Measurements from ENCODE around the gene TNFSF10.

TNFSF10 gene

DNA sequence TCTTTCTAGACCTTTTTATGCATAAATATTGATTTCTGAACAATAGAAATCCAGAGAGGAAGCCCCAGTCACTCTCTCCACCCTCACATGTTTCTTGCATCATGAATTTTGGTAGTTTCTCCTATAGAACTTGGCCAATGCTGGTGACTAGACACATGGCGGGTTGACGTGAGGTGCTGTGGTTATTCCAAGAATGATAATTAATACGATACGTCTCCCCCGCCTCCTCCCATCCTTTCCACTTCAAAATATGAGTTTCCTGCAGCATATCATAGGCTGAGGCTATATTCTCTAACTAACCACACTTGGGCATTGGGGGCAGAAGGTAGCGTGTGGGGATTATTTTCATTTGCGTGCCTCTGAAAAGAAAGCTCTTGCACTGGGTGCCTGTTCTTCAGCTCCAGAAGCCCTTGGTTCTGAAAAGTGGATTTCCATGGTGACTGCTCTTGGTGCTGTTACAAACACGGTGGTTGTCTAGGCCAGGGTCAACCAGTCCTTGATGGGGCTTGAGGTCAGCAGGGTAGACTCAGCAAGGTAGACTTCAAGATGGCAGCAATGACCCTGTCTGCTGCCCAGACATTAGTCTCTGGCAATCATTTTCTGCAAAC is 5.3 kb downstream of the TNFSF10 start:
- no peak for DNase-seq (ENCODE audit: low read depth in 2 of 2)

DNA sequence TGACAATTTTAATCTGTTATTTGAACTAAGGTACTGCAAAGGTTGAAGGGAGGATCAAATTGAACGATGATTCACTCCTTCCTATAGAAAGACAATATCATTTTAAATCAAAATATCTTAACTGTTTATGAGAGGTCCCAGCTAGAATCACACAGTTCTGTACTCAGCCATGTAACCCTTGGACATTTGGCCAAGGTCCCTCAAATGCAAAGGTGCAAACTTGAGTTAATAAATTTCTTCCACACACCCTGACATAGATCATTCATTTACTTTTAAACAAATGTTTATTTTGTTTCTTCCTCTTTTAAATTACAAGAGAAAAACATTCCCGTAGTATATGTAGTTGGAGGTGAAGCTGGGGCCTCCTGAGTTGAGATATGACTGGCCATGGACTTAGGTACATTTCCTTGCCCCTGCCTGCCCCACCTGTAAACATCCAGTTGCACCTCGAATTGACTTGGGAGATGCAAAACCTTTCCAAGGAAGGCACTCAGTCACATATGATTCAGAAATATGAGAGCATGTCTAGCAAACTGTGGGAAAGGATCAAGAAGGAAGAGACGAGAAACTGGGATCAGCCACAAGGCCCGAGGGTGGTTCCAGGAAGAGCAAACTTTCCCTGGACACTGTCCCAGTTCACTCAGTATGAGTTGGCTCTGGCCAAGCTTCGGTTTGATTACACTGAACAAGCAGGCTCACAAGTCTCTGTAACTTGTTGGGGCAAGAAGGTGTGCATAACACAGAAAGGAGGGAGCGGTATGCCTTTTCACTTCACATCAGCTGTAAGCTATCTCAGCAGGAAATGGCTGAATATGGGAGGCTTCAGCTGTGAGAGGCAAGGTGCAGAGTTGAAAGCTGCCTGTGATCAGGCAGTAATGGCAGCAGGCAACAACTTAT is 6.7 kb downstream of the TNFSF10 start:
- no peak for DNase-seq (ENCODE audit: low read depth in 2 of 2)

DNA sequence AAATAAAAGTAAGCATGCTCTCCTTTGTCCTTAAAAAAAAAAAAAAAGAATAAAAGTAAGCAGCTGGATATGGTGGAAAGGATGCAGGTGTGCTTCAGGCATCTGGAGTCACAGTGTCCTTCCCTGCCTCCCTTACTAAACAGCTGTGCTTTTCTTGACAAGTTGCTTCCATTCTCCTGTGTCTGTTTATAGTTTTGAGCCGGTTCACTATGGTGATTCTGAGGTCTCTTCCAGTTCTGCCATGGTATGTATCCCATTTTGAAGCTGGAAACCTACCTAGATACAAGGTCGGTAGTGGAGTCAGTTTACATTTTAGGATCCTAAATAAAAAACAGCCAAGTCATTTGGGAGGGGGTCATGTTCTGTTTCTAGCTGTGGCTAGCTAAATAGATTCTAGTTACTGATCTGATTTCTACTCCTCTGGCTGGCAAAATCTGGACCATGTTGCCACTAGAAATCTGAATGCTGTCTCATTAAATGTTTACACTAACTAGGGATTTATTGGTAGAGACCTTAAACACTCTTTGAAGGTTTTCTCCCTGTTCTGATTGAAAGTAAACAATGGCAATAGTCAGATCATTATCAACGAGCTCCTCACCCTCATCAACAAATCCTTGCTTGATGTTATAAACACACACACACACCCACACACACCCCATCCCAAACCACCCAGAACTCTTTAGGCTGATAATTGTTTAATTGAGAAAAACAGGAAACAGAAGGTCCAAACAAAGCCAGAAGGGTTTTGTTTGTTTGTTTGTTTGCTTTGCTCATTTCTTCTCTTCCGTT is 7.9 kb downstream of the TNFSF10 start:
- no peak for DNase-seq (ENCODE audit: low read depth in 2 of 2)

DNA sequence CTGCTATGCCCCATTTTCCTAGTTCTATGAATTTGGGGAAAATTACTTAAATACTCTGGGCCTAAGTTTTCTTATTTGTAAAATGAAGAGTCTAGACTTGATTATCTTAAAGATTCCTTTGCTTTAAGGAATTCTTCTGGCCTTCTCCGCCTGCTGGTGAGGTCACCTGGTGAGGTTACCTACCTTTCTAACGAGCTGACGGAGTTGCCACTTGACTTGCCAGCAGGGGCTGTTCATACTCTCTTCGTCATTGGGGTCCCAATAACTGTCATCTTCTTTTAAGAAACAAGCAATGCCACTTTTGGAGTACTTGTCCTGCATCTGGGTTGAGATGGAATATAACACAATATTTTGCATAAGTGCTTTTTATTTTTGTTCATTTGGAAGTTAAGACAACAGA is 8.6 kb downstream of the TNFSF10 start:
- no peak for DNase-seq (ENCODE audit: low read depth in 2 of 2)

DNA sequence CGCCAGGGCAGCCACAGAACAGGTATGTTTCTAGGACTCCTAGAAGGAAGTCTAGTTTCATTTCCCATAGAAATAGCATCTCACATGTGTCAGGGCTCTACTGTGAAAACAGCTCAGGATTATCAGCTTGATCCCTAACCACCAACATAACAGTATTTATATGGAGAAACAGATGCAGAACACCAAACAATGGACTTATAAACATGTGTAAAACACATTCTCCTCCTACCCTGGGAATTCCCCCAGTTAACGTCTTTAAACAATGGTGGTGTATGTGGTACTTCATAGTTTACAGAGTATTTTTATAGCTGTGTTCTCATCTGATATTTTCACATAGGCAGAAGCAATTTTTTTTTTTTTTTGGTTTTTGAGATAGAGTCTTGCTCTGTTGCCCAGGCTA is 9.7 kb downstream of the TNFSF10 start:
- DNase-seq (ENCODE audit: low read depth in 2 of 2): no peak

DNA sequence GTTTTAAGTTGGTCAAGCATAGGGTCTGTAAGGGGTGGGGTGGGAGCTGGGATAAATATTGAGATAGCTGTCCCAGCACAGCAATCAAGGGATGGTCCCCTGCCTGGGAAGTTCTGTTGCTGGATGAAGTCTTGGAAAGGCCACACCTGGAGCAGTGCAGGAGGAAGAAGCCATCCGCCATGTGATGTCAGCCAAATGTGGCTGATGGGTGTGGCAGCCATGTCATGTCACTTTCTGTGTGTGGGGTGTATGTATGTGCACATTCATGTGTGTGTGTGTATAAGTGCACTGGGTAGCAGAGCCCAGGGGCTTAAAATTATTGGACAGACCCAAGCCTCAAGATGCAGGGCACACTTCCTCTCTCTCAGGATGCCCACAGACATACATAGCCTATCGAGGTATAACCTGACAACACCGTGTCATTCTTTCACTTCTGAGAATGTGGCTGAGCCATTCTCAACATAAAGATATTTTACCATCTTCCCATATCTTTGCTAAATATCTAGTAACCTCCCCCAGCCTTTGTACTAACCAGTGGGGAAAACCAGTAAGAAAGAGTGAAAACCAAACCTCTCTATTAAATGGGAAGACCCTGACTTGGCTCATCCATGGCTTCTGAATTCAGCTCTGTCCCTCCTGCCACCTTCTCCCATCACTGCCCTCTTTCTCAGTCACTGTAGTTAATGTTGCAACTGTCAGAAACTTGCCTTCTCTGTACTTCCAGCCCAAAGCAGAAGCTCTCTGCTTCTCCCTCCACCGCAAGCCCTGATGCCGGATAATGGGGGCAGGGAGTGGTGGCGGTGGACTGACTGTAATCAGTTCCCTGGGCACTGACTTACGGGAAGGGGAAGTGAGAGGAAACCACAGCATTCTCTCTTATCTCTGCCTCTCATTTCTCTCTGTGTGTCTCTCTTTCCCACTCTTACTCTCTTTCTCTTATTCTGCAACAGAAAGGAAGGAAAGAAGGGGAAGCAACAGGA is 11.2 kb downstream of the TNFSF10 start:
- peak; percentile 46 to 70 for DNase-seq (ENCODE audit: low read depth in 2 of 2)

DNA sequence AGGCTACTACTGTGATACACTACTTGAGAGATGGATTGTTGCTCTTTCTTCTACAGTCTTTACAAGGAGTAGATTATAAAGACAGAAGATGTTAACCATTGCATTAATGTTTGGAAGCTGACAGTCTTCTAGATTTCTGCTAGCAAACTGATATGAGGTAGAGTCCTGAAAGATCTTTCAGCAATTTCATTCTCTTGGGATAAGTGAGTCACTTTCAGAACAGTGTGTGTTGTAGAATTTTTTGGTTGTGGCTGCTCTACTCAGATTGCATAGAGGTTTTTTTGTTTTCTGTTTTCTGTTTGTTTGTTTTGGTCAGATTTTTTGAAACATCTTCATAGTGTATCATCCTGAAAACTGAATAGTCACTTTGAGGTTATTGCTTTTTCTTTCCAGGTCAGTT is 17.1 kb downstream of the TNFSF10 start:
- no peak for DNase-seq (ENCODE audit: low read depth in 2 of 2)

DNA sequence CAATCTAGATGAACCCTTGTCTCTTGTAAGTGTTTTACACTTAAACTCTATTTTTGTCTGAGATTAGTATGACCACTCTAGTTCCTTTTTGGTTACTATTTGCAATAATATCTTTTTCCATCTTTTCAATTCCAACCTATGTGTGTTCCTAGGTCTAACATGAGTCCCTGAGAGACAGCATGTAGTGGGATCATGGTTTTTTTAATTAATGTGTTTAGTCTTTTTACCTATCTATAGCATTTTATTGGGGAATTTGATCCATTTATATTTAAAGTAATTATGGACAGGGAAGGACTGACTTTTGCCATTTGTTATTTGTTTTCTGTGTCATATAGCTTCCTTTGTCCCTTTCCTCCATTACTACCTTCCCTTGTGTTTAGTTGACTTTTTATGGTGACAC is 21.7 kb downstream of the TNFSF10 start:
- DNase-seq (ENCODE audit: low read depth in 2 of 2): no peak

DNA sequence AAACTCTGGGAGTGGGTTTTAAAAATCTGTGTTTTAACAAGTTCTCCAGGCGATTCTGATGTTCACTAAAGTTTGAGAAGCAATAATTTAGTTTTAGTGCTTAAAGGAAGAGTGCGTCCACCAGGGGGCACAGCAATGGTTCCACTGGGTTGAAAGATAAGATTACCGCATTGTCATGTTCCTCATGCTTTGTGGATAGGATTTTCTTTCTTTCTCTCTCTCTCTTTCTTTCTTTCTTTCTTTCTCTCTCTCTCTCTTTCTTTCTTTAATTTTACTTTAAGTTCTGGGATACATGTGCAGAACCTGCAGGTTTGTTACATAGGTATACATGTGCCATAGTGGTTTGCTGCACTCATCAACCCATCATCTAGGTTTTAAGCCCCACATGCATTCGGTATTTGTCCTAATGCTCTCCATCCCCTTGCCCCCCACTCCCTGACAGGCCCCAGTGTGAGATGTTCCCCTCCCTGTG is 33.0 kb downstream of the TNFSF10 start:
- peak; percentile 73 to 79 for DNase-seq (ENCODE audit: low read depth in 2 of 2)

DNA sequence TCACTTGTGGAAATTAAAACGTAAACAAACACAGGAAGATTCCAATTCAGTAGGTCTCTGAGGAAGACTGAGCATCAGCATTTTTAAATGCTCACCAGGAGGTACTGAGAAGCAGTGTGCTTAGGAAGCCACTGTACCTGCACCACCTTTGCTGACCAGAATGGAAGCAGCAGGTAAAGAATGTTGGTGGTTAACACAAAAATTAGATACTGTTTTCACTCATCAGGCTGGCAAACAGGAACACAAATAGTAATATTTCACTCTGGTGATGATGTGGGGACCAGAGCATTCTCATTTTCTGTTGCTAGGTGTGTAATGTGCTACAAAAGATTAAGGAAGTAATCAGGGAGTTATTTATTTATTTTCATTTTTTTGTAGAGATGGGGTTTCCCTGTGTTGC is 45.1 kb downstream of the TNFSF10 start:
- no peak for DNase-seq (ENCODE audit: low read depth in 2 of 2)

DNA sequence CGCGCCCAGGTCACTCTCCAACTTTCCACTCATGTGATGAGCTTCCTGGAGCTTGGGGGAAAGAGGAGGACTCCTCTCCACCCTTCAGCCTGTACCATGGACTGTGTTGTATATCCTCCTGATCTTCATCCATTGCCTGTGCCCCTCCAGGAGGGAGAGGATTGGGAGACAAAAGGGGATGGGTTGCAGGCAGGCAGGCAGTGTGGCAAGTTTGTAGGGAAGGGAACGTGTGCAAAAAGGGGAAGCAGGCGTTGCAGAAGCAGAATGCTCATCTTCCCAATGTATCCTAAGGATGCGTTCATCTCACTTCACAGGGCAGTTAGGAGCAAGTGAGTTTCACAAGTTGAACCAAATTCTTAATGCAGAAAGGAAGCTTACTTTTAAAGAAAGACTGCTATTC is 46.9 kb downstream of the TNFSF10 start:
- DNase-seq (ENCODE audit: low read depth in 2 of 2): no peak

DNA sequence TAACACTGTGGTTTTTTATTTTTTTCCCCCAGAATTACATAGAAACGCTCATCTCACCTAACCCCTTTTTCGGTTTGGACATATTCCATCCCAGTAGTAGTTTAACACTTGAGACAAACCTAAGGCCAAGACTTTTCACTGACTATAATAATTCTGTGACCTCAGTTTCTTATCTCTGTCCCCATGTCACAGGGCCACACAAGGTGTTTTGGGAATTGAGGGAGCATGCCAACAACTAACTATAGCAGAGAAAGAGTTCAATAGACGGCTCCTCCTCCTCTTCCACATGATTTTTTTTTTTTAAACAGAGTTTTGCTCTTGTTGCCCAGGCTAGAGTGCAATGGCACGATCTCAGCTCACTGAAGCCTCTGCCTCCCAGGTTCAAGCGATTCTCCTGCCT is 47.5 kb downstream of the TNFSF10 start:
- no peak for DNase-seq (ENCODE audit: low read depth in 2 of 2)

DNA sequence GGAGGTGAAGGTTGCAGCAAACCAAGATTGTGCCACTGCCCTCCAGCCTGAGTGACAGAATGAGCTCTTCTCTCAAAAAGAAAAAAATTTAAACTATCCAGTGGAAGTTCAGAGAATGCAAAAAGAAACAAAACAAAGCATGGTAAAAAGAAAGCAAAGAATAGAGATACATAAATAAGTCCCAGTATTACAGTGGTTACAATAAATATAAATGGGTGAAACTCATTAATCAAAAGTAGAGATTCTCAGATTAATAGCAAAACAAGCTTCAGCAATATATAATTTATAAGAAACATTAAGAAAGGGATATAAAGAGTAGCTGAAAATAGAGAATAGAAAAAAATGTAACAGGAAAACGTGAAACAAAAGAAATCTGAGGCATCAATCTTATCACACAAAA is 51.3 kb downstream of the TNFSF10 start:
- no peak for DNase-seq (ENCODE audit: low read depth in 2 of 2)

DNA sequence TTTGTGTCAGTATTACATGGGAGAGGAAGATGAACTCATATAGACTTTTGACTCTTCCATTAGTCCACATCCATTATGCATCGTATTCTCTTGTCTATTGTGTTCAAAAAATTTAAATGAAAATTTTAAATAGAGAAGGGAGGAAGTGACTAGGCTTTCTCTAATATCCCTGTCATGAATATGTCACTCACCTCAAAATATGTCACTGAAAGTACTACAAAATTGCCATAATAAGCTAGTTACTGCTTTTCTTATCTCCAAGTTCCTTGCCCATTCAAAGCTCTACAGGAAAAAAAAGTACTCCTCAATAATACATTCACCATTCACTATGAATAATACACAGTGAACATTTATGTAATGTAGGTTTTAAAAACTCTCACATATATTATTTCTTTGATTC is 52.6 kb downstream of the TNFSF10 start:
- no peak for DNase-seq (ENCODE audit: low read depth in 2 of 2)

DNA sequence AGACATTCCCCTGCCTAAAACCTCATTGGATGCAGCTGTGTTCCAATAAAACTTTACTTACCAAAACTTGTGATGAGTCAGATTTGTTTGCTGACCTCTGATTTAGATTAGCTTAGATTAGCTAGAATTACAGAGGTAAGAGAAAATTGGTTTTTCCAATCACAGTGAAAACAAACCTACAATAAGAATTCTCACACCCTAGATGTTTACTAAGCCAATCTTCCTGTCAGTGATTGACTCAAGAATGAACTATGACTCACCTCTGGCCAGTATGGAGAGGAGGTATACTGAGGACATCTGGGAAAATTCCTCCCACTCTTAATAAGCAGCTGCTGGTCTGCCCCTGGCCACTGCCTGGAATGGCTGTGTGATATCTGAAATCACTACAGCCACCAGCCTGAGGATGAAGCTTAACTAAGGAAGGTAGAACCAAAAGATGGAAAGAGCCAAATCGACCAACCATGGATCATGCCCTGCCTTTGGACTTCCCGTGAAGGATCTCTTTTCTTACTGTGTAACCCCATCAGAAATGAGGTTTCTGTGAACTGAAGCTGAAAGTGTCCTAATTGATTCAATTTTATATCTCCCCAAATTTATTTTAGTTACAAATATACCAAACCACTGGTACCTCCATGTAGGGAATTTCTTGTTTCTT is 55.9 kb downstream of the TNFSF10 start:
- DNase-seq (ENCODE audit: low read depth in 2 of 2): no peak

DNA sequence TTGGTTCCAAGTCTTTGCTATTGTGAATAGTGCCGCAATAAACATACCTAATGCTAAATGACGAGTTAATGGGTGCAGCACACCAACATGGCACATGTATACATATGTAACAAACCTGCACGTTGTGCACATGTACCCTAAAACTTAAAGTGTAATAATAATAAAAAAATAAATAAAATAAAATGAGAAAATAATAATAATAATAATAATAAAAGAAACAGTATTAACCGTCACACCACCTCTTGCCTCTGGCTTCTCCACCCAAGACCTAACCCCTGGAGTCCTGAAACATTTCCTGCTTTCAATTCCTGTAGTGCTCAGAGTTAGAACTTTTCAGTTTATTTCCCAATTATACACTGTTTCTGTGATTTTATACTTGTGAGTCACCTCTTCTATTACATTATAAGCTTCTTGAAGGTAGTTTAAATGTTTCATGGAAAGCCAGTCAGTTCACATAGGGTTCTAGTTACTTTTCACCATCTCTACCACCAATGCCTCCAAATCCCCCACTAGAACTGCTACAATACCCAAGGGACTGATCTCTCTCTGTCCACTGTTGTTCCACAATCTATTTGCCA is 56.6 kb downstream of the TNFSF10 start:
- DNase-seq (ENCODE audit: low read depth in 2 of 2): no peak

DNA sequence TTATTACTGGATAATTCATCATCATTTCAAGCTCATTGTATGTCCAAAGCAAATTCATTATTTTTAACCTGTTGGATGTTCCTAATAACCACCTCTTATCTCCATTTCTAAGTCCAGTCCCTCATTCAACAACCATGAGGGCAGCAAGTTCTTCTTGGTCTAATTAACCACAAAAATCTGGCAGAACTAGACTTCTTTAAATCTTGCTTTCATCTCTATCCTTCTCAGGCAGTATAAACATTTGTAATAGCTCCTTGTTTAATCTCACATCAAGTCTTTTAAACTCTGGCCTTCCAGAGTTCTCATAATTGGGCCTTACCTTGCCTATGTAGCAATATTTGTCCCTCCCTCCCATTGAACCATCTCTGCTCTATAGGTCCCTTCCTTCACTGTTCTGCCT is 57.9 kb downstream of the TNFSF10 start:
- no peak for DNase-seq (ENCODE audit: low read depth in 2 of 2)

DNA sequence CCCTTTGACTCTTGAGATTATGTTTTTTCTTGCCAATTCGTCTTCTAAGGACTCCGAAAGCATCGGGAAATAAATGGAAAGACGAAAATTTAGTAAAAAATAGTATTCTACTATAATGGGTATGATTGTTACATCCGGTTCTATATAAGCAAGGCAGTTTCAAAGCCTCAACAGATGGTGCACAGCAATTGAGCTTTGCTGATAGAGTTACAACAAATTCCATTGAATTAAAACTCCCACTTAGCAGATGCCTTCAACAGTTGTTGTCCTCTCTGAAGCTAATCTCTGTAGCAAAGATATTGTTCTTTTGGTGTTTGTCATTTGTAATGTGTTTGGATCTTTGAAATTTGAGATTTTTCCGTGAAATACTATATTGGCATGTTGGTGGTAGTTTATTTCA is 58.9 kb downstream of the TNFSF10 start:
- no peak for DNase-seq (ENCODE audit: low read depth in 2 of 2)

DNA sequence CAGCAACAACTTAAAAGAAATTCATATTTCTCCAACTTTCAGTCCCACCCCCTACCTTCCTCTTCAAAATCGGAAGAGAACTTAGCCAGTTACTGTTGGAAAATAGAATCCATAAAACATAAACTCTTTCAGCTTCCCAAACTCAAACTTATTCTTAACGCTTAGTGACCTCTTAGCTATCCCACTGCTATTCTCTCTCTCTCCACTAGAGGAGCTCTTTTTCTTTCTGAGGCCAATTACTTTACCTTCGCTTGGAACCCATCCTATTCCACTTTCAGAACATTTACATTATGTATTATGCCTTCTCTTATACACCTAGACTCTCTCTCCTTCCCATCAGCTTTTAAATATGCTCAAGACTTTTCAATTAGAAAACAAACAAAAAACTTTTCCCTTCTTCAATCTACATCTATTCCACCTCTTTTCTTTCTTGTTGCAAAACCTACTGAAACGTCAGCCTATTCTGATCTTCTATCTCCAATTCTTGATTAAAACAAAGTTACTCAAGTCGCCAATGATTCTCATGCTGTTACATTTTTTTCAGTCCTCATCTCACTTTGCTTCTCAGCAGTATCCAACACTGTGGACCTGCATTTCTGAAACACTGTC is 61.6 kb downstream of the TNFSF10 start:
- no peak for DNase-seq (ENCODE audit: low read depth in 2 of 2)

DNA sequence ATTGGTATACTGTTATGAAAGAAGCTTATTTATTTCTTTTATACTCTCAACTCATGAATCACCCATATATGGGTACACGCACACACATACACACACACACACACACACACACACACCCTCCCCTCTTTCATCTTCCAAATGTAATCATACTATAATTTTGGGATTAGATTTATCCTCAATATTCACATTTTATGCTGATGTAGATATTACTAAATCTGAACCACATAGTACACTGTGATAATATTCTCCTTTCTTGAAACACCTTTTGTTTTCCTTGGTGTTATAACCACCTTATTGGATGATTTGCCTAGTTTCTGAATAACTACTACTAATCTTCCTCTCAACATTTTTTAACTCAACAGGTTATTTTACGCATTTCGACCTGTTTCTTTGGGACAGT is 66.8 kb downstream of the TNFSF10 start:
- no peak for DNase-seq (ENCODE audit: low read depth in 2 of 2)

Data from stimulated activated CD4-positive, alpha-beta T cell treated with anti-CD3 and anti-CD28 coated beads, Interleukin-4, amount 100 ng/mL, for 48 hours (primary cell).